ENCODE measurements around the gene DTNA.

Gene DTNA

DNA sequence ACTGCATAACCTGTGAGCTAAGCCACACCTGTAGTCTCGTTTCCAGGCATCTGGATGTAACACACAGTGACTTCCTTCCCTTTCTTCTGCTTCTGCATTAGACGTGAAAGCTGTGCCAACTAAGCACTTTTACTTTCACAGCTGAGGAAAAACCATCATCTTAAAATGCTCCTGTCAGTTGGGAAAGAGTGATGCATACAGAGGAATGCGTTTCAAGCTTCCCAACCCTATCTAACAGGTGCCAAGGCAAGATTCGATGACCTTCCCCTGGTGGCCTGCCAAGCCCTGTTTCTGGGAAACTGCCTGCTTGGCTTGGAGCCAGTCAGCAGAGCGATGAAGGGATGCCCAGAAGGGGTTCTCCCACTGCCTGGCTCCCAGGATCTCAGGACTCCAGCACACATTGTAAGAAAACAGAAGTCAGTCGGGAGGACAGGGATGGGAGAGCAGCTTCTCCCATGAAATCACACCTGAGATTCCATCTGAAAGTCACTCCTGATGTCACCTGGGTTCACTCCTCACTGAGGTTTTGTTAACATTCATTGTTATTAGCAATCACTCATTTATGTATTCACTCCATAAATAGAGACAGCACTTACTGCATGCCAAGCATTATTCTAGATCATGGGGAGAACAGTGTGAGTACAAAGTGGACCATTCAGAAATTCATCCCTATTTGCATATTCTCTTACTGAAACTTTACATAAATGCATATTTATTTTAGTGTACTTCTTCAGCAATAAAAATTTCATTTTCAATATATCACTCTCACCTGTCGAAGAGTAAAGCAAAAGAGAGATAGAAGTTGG is 64.1 kb downstream of the DTNA start:
- DNase-seq, result no peak

DNA sequence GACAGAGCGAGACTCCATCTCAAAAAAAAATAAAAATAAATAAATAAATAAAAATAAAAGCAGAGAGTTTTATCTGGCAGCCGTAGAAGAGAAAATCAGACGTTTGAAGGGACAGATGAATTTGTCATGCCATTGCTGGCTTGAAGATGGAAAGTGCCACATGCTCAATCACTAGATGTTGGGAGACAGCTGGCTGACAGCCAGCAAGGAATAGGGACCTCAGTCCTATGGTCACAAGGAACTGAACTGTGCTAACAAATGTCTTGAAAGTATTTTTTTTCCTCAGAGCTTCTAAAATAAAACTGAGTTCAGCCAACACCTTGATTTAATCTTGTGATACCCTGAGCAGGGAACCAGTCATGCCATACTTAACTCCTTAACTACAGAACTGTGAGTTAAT is 65.4 kb downstream of the DTNA start:
- DNase-seq, result no peak

DNA sequence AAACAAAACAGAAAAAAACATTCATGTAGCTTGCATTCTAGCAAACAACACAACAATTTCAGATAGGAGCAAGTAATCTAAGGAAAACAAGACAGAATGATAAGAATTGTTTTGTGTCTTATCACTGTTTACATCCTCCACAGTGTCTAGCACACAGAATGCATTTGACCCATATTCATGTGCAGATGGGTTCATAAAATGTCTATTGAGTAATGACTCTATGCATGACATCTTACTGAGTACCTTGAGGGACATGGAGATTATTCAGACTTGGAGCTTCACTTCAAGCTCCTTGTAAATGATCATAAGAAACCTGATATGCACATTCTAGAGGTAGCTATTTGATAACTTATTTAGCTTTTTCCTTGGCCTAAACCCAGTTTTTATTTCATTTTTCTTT is 69.0 kb downstream of the DTNA start:
- DNase-seq, result no peak

DNA sequence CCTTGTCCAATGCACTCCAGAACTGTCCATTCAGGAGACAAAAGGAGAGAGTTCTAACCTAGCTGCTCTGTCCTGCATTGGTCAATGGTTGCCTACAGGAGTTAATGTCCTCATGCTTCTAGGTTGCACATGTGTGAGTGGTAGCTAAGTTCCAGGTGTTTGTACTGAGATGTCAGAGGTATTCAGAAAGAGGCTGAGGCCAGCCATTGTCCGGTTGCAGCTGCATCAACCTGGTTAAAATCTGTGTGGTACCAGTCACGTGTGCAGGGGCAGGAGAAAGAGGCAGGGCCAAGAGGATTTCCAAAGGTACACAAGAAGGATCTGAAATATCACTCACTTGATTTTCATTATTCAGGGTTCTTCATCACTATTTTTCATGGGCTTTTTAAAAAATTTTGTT is 70.8 kb downstream of the DTNA start:
- DNase-seq, result no peak

DNA sequence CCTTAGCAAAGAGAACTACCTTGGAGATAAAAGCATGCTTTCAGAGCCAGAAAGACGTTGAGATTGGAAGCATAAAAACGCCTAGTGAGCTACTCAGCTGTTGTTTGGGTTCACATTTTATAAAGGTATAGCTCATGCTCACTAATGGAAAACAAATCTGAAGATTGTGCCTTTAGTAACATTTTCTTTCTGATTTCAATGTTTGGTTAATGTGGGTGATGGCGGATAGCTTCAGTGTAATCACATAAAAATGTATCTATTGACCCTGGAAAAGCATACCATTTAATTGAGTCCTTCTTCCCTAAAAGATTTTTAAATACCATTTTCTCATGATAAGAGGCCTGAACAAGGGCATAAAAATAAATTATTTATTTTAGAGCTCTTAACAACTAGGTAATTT is 73.4 kb downstream of the DTNA start:
- DNase-seq, result no peak

DNA sequence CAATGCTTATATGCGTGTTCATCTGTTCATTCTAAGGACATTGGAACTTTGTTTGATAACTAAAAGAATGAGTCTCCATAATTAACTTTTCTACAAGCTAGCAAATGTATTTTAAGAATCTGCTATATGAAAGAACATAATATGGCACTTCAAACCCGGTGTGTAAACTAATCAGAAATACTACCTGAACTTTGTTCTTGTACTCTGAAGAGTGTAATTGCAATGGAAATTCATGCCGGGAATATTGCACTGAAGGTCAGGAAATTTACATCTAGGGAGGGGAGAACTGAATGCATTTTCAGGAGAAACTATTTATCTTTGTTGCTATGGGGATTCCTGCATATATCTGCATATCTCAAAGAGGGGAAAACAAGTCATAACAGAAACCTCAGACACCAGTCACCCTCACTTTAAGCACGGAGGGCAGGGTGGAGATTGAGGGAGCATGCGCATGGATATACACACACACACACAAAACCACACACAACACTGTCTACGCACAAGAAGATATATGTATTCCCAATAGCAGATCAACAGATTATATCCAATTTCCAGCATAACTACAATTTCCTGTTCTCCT is 76.2 kb downstream of the DTNA start:
- no peak for DNase-seq

DNA sequence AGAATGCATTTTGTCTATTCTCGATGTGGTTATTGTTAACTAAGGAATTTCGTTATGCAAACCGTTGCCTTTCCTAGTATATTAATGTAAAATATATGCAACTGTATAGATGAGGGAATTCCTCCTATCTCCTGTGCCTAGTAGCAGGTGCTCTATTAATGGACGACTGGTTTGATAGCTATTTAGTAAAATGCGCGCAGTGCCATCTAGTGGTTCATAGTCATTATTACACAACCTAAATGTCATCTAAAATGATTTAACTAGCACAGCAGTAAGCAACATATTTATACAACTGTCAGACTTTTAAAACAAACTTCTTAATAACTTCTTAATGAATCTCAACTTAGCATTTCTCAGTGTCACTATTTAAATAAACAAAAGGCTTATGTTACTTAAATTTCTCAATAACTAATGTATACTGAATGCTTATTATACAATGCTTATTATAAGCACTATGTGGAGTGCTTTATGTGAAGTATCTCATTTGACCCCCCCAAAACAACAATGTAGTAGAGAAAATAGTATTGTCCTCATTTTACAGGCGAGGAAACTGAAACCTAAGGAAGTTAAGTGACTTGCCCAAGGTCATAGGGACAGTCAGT is 77.9 kb downstream of the DTNA start:
- no peak for DNase-seq

DNA sequence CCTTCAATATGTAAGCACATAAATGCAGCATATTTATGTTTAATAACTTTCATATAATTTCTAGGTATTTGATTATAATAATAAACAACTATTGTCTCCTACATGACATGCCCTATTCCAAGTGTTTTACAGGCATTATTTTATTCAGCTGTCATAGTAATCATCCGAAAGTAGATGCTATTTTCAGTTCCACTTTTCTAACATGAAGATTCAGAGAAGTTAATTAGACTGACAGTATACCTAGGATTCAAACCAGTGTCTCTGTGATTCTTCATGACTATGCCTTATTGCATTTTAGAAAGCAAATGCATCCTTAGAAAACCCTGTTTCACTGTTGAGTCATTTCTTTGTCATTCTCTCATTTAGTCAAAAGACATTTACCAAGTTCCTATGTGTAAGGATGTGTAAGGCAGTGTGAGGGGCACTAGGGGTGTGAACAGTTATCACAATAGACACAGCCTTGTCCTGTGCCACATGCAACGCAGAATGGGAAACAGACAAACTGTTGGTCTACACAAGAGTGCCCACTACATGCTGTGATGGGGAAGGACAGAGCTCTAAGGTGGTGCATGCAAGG is 79.8 kb downstream of the DTNA start:
- no peak for DNase-seq

DNA sequence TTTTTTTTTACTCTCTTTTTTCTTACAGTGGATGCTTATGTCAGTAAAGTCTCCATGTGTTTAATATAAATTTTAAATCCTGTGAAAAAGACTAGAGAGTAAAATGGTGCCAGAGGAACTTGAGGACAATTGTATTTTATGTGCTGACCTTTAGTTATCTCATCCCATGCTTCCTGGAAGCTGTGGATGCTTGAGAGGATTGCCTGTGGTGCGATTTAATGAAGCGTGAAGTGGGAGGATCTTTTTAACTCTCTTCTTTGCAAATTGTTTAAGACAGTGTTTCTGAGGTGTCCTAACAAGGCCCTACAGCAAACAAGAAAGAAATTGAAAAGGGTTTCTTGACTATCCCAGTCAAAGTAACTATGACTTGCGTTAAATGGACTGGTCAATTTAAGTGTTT is 84.2 kb downstream of the DTNA start:
- DNase-seq, result no peak

DNA sequence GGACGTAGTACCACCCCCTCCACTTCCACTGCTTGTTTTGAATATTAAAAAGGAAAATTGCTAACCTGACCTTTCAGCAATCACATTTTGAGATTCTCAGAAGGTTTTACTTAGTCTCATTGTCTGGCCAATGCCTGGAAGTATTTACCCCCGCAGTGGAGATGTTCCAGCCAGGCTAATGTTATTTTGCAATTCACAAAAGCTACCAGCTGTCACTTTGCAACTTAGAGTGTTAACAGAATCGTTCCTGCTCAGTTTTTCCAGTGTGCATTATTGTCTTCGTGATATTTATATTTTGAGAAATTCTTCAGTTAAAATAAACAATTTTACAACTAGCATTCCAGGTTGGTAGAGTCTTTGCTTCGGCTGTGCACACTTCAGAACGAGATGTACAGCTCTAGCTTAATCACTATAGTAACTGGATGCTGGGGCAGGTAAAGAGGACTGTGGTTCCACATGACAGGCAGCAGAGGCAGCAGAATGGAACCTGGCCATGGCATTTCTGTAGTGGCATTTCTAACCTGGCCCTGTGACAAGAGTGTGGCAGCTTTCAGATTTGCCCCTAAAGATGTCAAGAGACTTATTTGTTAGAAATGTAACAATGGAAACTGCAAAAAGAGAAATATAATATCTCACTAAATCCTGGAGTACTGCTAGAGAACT is 85.1 kb downstream of the DTNA start:
- DNase-seq, result no peak

DNA sequence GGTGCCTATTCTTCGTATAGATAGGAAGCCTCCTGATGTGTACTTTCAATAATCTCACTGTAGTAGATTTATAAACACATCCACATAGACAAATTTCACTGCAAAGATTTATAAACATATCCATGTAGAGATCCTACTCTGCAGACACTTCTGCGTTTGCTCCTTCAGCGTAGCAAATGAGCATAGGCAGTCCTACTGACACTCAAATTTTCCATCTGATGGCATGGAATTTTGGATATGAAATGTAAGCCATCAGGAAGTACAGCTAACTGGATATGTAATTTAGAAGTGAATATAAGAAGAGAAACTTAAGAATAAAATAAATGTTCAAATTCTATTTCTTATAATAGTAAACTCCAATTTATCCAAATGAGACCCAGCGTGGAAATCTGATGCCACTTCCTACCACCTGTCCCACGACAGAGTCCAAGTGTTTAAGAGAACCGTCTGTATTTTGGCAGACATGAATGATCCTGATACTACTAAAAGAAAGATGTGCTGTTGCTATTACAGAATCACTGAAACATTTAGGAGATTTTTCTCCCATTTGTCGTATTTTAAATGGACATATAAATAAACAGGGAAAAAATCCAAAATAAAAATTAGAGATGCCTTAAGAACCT is 86.0 kb downstream of the DTNA start:
- DNase-seq, result no peak

DNA sequence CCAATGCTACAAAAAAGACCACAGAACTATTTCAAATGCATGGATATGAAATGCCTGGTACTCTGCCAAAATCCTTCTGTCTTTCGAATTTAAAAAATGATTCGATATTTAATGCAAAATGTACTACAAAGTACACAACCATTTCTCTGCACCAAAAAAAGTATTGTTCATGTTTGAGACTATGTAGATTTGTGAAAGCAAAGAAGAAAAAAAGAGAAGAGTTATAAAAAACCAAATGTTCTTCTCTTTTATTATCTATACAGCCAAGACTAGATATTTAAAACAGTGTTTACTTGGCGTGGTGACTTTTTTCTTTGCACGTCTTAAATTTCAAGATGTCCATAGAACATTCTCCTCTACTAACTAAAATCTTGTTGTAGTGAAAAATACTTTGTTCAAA is 89.2 kb downstream of the DTNA start:
- no peak for DNase-seq

DNA sequence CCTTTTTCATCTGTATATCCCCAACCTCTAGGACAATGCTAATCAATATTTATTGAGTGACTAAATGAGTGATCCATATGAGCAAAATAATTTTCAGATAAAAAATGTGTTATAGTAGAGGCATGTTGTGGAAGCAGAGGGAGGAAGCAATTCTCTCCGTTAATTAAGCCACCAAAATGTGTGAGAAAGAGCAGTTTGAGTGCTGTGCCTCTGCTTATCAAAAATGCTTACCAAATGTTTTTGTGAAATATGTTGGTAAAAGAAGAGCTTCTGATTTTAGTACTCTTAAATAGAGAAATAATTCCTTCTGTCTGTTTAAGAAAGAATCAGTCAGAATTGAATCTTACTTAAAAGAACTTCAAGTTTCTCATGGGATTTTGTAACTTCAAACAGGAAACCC is 90.3 kb downstream of the DTNA start:
- DNase-seq, result no peak

DNA sequence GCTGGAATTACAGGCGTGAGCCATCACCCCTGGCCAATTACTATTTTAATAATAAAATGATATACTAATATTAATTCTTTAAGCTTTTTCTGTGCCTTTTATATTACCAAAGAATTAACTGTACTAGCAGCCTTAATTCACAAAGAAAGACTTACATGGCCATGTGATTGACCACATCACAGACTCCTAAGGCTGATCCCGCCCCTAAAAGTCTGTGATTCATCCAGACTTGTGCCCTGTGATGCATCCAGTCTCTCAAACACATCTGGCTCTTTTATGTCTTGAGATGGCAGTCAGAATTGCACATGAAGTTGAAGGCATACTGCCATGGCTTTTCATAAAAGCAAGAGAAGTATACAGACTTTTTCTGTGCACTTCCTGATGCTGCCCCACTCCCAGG is 91.7 kb downstream of the DTNA start:
- no peak for DNase-seq

DNA sequence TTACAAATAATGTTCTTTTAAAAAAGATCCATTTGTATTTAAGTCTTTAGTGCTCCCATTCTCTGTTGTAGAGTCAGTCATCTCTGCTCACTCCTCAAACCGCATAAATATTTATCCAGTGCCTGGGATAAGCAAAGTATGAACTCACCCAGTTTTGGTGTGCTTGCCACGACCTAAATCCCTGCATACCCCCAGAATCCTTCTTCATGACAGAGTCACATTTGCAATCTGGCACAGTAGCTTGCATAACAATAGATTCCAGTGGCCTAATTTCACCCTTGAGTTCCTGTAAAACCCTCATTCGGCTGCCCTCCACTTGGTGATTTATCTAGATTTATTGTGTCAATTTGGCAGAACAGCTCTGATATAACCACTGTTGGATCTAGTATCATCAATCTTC is 92.9 kb downstream of the DTNA start:
- no peak for DNase-seq

DNA sequence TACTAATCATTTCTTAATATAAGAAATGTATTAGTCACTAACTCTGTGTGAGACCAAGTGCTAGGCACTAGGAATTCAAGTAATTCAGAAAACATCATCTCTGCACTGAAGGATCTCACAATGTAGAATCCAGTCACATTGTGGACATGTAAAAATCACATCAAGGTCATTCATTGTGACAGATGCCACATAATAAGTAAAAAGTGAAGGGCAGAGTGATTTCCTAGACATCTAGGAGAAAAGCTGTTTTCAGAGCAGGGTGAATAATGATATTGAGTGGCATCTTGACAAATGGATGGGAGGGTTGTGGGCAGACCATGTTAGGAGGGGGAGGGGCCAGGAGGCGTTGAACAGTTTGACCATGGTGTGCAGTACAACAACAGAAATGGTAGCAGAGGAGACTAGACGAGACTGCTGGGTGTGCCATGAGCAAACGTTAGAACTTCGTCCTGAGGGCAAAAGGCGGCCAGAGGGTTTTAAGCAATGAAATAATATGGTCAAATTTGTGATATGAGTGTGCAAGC is 93.8 kb downstream of the DTNA start:
- no peak for DNase-seq

DNA sequence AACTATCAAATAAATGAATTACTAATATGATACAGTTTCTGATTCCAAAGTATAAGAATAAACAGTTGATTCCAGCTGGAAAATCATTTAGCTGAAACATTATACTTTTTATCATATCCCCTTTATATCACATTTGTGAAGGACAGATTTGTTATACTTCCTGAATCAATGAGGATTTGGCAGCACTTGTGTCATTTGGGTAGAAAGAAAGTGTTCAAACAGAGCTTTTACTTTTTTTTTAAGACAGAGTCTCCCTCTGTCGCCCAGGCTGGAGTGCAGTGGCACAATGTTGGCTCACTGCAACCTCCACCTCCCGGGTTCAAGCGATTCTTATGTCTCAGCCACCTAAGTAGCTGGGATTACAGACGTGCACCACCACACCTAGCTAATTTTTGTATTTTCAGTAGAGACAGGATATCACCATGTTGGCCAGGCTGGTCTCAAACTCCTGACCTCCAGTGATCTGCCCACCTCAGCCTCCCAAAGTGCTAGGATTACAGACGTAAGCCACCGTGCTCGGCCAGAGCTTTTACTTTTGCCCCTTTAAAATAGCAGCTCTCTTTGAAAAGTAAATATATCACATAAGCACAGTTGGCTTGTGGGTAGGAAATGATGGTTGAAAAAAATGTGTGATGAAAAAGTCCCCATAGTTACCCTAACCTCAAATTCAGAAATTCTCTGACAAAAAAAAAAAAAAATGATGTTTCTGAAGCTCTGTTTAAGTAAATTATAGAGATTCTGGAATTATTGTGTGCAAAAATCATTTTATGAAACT is 95.2 kb downstream of the DTNA start:
- DNase-seq, result no peak

DNA sequence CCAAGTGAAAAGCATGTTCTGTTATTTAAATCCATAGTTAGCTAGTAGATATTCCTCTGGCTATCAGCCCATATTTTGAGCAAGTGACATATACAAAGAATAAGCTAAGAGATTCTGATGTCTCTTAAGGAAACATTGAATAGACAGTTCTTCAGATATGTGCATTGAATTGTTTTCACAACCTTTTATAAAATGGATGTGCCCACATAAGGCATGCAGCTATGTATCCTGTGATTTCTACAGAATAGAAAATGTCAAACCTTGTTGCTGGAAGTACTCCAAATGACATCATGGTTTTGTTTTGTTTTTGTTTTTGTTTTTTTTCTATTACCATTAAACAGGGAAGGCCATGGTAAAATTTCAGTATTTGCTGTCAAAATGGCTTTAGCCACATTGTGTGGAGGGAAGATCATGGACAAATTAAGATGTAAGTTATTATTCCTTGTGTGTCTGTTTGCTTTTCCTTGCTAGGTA is 95.8 kb downstream of the DTNA start:
- DNase-seq, result no peak

DNA sequence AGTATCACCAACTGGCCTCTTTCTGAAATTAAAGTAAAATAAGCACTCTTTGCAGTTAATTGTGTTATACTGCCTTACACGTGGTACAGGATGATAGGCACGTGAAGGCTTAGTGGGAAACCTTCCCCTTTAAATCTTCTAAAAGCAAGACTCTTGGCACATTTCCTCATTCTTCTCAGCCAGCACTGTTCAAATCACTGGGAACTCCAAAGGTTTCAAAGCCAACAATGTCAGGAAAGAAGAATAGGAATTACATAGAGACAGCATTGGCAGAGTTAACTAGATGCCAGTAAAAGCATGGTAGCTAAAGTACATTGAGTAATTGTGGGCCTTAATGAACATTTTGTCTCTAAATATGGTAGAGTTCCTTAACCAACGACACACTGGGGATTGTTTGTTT is 96.4 kb downstream of the DTNA start:
- no peak for DNase-seq

DNA sequence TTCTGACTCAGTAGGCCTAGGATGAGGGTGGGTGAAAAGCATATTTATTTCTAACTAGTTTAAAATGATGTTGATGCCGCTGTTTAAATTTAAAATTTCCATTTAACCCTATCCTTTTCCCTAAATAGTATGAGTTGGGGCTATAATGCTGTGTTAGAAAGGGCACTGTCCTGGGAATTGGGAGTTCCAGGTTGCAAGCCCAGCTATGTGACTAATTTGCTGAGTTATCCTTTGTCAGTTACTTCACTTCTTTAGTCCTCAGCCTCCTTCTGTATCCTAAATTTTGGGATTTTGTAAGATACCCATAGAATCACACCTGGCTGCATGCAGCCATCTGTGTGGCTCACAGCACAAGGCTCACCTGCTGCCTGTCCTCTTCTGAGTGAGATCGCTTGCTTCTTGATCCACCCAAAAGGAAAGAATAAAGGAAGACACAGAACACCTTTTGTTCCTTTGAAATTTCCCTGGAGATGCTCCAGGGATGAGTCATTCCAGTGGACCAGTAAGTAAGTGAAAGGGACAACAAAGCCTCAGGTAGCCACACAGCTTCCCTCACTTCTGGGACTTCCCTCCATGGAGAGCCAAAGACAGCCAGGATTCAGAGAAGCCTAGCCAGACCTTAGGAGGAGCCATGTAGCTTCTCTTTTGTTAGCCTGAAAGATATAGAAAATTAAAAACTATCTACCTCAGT is 97.2 kb downstream of the DTNA start:
- DNase-seq, result no peak

DNA sequence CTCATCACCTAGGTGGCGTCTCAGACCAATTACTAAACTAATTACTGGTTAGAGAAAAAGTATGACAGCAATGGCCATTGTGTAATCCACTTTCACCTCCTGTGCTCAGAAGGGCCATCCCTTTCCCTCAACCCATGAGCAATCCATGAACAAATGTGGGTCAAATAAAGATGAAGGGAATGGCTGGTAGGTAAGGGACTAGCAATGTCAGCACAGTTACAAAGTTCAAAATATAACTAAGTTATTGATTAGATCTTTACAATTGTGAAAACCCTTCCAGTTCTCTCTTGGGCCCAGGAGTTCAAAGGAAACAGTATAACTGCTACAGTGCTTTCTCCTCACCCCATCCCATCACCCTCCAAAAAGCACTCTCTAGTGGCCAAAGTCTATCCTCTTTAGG is 98.3 kb downstream of the DTNA start:
- DNase-seq, result no peak

All from activated CD4-positive, CD25-positive, alpha-beta regulatory T cell treated with anti-CD3 and anti-CD28 coated beads, Interleukin-2, amount 50 U/mL, for 72 hours (primary cell).